ENCODE measurements around the gene CCDC154.

DNA sequence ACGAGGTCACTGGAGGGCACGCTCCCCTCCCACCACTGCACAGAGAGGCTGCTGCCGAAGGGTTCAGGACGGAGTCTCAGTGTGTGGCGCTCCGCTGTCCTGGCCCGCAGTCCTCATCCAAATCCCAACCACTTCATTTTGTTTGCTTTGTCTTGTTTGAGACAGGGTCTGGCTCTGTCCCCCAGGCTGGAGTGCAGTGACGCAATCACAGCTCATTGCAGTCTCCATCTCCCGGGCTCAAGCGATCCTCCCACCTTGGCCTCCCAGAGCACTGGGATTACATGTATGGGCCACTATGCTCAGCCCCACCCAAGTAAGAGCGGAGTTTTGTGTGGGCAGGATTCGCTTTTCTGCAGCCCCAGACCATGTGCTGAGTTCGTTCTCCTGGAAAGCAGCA is 42.6 kb downstream of the CCDC154 start:
- TF ChIP-seq CTCF (conservative IDR thresholded peaks at IDR 0.05; ENCODE audit: low read length), result no peak
- no peak for TF ChIP-seq EZH2phosphoT487 (IDR thresholded peaks at IDR 0.05; ENCODE audit: borderline replicate concordance)

Data from Loucy (cell line).